HG03571 (cell line): ENCODE data around the gene MPPE1.
"Not testable (repeated sequence)": the region's sequence is repeated elsewhere in the genome, so short reads cannot be mapped to it uniquely, and the experiment has no call there.

ENCODE experiments used
- ATAC-seq: cut with Tn5 transposase; IDR thresholded peaks from one replicate; pipeline ENCODE4 v1.9.1; 2021; ENCODE audit not compliant: unreplicated experiment

The MPPE1 gene

GRCh38 chr18:11925800-11926481, 17.8 kb upstream of the MPPE1 start:
- no peak for ATAC-seq

DNA sequence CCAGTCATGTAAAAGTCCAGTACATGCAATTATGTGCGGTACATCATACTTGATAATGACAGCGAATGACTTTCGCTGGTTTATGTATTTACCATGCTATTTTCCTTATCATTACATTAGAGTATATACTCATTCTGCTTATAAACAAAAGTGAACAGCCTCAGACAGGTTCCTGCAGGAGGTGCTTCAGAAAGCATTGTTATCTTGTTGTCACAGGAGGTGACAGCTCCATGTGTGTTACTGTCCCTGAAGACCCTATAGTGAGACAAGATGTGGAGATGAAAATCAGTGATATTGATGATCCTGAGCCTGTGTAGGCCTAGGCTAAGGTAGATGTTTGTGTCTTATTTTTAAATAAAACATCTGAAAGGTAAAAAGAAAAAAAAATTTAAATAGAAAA, 15.3 kb upstream of the MPPE1 start:
- no peak for ATAC-seq

- ATAC-seq, result not testable (repeated sequence)
These were observed 11.4 kb upstream of the MPPE1 start for GRCh38 chr18:11919522-11919921.

- not testable (repeated sequence) for ATAC-seq
These were observed 8.8 kb upstream of the MPPE1 start for GRCh38 chr18:11916880-11917279.

DNA sequence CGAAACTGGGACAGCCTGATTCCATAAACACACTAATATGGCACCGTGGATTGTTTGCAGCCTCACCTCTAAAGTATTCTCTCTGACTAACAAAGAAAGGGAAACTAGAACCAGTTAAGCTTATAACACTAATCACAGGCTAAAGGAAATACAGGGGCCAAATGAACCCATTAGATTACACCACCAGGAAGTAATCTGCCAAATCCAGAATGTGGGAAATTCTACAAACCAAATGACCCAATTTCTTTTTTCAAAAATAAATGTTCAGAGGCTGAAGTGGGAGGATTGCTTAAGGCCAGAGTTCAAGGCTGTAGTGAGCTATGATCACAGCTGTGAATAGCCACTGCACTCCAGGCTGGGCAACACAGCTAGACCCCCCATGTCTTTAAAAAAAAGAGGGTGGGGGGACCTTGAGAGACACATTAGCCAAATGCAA, 1.5 kb upstream of the MPPE1 start:
- ATAC-seq, result no peak

DNA sequence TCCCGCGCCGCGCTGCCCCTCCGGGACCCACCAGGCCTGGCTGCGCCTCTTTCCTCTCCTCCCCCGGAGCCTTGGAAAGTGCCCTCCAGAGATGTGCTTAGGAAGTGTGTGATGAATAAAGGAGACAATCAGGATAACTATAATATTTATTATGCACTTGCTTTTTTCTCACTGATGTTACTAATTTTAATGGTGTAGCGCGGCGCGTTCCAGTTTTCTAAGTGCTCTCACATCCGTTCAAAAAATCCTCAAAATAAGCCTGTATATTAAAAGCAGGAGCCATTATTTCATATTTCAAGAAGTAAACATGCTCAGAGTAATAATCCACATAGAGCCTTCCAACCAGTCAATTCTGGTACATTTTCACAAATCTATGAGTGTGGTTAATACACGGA, 941 bp upstream of the MPPE1 start:
- ATAC-seq, result no peak

- no peak for ATAC-seq
These were observed 917 bp downstream of the MPPE1 start for GRCh38 chr18:11906926-11907874.

GRCh38 chr18:11906176-11906575, 1.9 kb downstream of the MPPE1 start:
- ATAC-seq, result no peak

- ATAC-seq, result no peak
These were observed 2.5 kb downstream of the MPPE1 start for GRCh38 chr18:11905613-11906012.

- ATAC-seq, result no peak
These were observed 5.4 kb downstream of the MPPE1 start for GRCh38 chr18:11902522-11903292.

DNA sequence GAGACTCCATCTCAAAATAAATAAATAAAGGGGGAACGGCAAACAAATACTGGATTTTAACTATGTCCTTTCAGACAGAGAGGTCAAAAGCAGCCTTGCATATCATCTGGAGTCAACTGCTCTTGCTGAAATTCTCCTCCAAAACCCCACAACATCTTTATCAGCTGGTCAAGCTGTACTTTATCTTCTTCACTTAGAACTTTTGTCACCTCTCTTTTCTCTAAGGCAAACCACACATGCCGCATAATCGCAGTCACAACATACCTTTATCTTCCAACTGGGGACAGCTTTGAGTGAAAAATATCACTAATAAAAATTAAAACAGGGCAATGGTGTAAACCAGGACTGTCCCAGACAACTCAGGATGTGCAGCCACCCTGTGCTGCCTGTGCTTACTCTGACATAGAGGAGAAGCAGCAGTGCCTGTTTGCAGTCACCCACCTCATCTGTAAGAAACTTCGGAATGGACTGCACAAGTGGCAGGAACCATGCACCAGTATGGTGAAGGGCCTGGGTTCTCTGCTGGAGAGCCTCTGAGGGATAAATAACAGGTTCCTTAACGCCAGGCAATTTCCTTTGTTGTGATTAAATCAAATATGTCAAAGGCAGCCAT, 6.2 kb downstream of the MPPE1 start:
- no peak for ATAC-seq

- ATAC-seq, result no peak
These were observed 9.1 kb downstream of the MPPE1 start for GRCh38 chr18:11899063-11899462.

- ATAC-seq, result no peak
These were observed 10.3 kb downstream of the MPPE1 start for GRCh38 chr18:11897781-11898180.

DNA sequence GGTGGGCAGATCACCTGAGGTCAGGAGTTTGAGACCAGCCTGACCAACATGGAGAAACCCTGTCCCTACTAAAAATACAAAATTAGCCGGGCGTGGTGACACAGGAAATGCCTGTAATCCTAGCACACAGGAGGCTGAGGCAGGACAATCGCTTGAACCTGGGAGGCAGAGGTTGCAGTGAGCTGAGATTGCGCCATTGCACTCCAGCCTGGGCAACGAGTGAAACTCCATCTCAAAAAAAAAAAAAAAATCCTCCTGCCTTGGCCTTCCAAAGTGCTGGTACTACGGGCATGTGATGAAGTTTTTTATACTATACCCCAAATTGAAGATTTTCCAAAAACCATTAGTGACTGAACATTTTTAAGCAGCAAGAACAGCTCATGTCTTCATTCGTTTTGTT, 15.7 kb downstream of the MPPE1 start:
- ATAC-seq, result not testable (repeated sequence)

- no peak for ATAC-seq
These were observed 16.4 kb downstream of the MPPE1 start for GRCh38 chr18:11891737-11892136.

DNA sequence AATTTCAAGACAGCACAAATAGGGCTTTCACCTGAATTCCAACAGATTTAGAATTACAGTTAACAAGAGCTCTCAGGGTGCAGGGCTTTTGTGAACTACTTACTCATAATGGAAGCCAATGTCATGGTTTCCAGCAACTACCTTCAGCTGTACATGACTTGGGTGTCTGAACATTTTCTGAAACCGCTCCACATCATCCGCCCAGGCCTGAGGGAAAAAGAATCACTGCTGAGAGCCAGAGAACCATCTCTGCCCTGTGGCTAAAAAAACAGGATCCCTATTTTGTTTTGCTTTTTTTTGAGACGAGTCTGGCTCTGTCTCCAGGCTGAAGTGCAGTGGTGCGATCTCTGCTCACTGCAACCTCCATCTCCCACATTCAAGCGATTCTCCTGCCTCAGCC, 18.8 kb downstream of the MPPE1 start:
- no peak for ATAC-seq

DNA sequence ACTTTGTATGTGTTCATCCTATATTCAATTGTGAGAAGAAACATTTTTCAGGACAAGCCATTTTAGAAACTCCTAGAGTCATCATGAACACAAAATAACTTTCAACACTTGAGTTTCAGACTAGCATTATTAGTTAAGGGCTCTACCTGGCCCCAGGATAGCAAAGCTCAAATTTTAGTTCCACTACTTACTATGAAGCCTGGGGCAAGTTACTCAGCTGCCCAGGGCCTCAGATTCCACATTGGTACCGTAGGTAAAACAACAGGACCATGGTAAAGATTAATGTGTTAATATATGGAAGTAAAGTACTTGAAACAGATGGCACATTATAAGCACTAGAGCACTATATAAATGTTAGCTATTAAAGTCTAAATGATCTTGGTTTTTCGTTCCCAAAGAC, 19.4 kb downstream of the MPPE1 start:
- ATAC-seq, result no peak

GRCh38 chr18:11887328-11888128, 20.6 kb downstream of the MPPE1 start:
- ATAC-seq, result no peak

DNA sequence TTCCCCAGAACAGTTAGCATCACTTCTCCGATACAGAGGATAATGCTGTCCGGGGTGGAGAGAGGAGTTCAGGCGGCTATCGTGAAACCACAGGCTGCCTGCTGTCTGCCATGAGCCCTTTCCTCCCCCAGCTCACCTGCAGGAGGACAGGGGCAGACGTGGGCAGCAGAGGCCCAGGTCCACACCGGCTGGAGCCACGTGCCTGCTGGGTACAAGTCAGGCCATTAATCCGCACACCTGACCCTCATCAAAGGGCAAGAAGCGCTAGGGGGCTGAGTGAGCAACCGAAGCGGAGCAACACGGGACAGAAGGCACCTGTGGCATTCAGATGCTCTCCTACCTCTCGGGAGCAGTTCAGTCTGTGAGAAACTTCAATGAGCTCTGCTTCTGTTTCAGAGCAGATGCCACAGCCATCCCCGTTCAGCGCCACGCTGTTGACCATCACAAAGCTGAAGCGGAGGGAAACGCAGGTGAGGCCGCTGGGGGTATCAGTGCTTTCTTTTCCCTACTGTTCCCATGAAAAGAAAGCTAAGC, 21.5 kb downstream of the MPPE1 start:
- ATAC-seq, result no peak
